Mesendoderm (in vitro differentiated cells): ENCODE data around the gene TDP2.
"Not testable (repeated sequence)": the region's sequence is repeated elsewhere in the genome, so short reads cannot be mapped to it uniquely, and the experiment has no call there.

Source experiments
- DNase-seq: peaks from one replicate; pipeline ENCODE4 v3.0.0; 2013
- H2AK5ac ChIP-seq: 2 replicates; pipeline ENCODE4 v1.6.1; 2013; ENCODE audit warnings: low read length, inconsistent platforms
- H2BK120ac ChIP-seq: 2 replicates; pipeline ENCODE4 v1.6.1; 2013; ENCODE audit warnings: low read depth, mild to moderate bottlenecking, low read length, moderate library complexity, mixed read lengths
- H2BK15ac ChIP-seq: replicated peaks from 2 replicates; pipeline ENCODE4 v1.6.1; 2013; ENCODE audit warnings: low read depth, mild to moderate bottlenecking, moderate library complexity
- H2BK5ac ChIP-seq: 2 replicates; pipeline ENCODE4 v1.6.1; 2013; ENCODE audit warnings: low read length, inconsistent platforms
- H3K18ac ChIP-seq: 2 replicates; pipeline ENCODE4 v1.6.1; 2013; ENCODE audit warnings: mild to moderate bottlenecking, low read length, mixed read lengths
- H3K23ac ChIP-seq: one replicate; pipeline ENCODE4 v1.6.1; 2013; ENCODE audit warnings: low read length
- H3K27ac ChIP-seq: 2 replicates; pipeline ENCODE4 v1.5.1; 2013; ENCODE audit warnings: low read depth, mild to moderate bottlenecking, inconsistent platforms, low read length, moderate library complexity
- H3K27me3 ChIP-seq: 2 replicates; pipeline ENCODE4 v1.6.1; 2013; ENCODE audit warnings: low read length, control low read depth, mild to moderate bottlenecking, inconsistent platforms; ENCODE audit not compliant: insufficient read depth, poor library complexity
- H3K36me3 ChIP-seq: 2 replicates; pipeline ENCODE4 v1.6.1; 2013; ENCODE audit warnings: low read length, inconsistent platforms; ENCODE audit not compliant: control insufficient read depth, insufficient read depth
- H3K4ac ChIP-seq: one replicate; pipeline ENCODE4 v1.6.1; 2013; ENCODE audit warnings: low read depth, mild to moderate bottlenecking, low read length, moderate library complexity
- H3K4me1 ChIP-seq: 2 replicates; pipeline ENCODE4 v1.6.1; 2013; ENCODE audit warnings: low read depth, low read length, inconsistent platforms; ENCODE audit not compliant: control insufficient read depth
- H3K4me2 ChIP-seq: 2 replicates; pipeline ENCODE4 v1.6.1; 2013; ENCODE audit warnings: low read length
- H3K4me3 ChIP-seq: 2 replicates; pipeline ENCODE4 v1.5.1; 2013; ENCODE audit warnings: mild to moderate bottlenecking, low read length
- H3K56ac ChIP-seq: one replicate; pipeline ENCODE4 v1.6.1; 2013; ENCODE audit warnings: low read length
- H3K79me1 ChIP-seq: 2 replicates; pipeline ENCODE4 v1.6.1; 2013; ENCODE audit warnings: low read length, inconsistent platforms
- H3K79me2 ChIP-seq: 2 replicates; pipeline ENCODE4 v1.6.1; 2013; ENCODE audit warnings: mild to moderate bottlenecking, low read length; ENCODE audit not compliant: control insufficient read depth, insufficient read depth
- H3K9ac ChIP-seq: 2 replicates; pipeline ENCODE4 v1.6.1; 2013; ENCODE audit warnings: low read length, inconsistent platforms
- H4K5ac ChIP-seq: one replicate; pipeline ENCODE4 v1.6.1; 2013; ENCODE audit warnings: low read length
- H4K8ac ChIP-seq: one replicate; pipeline ENCODE4 v1.6.1; 2013; ENCODE audit warnings: low read depth, mild to moderate bottlenecking, control low read depth, low read length, moderate library complexity
- WGBS: extraction: QIAGEN DNeasy Blood & Tissue Kit; methylation state at CpG from one replicate; pipeline ENCODE4 v1.1.7; 2013; ENCODE audit warnings: low lambda C conversion rate, missing lambda C conversion rate; ENCODE audit not compliant: insufficient coverage; ENCODE audit errors: extremely low coverage; 5-methylcytosine and 5-hydroxymethylcytosine counted together

Gene TDP2

DNA sequence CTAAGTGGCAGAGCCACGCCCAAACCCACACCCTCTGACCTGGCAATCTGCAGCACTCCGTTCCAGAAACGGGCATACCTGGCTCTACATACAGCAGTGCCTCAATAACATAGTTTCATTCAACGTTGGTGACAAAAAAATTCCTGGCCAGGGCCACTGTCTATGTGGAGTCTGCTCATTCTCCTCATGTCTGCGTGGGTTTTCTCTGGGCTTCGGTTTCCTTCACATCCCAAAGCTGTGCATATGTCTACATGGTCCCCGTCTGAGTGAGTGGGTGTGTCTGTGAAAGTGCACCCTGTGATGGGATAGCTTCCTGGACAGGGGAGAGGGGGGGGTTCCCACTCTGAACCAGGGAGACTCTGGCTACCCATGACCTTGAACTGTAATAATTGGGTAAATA lies 22.8 kb downstream of the TDP2 start:
- Histone ChIP-seq H3K4me1 (no peaks in the 10 kb centered on the region), H3K9ac (no peak overlapping the region), H3K23ac (no peak overlapping the region), H4K8ac (no peak overlapping the region), H4K5ac (no peak overlapping the region), H3K56ac (no peak overlapping the region), H3K18ac (no peak overlapping the region), H2AK5ac (no peak overlapping the region), H2BK5ac (no peak overlapping the region), H3K79me2 (no peaks in the 10 kb centered on the region), H3K36me3 (no peaks in the 10 kb centered on the region), H3K27ac (no peak overlapping the region), H3K4ac (no peak overlapping the region), H3K4me2 (no peak overlapping the region), H2BK120ac (no peak overlapping the region), H3K4me3 (no peak overlapping the region), H2BK15ac (no peak overlapping the region), H3K79me1 (no peaks in the 10 kb centered on the region), H3K27me3 (no peaks in the 10 kb centered on the region)
- no peak for DNase-seq
- WGBS: no CpG with 5 or more reads among the region's 7 CpGs

DNA sequence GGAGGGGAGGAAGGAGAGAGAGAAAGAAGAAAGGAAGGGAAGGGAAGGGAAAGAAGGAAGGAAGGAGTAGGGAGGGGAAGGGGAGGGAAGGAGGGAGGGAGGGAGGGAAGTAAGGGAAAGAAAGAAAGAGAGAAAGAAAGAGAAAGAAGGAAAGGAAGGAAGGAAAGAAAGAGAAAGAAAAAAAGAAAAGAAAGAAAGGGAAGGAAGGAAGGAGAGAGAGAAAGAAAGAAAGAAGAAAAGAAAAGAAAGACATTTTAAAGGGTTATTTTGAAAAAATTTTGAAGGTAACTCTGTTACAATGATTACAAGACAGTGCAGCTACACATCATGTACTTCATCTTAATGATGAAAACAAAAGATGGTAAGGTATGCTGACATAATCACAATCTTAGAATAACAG lies 24.6 kb downstream of the TDP2 start:
- no peak overlapping the region for H3K9ac ChIP-seq
- no peak overlapping the region for H2BK120ac ChIP-seq
- H3K4ac ChIP-seq: no peak overlapping the region
- H2BK15ac ChIP-seq: no peak overlapping the region
- H3K79me2 ChIP-seq: no peaks in the 10 kb centered on the region
- H3K36me3 ChIP-seq: no peaks in the 10 kb centered on the region
- no peaks in the 10 kb centered on the region for H3K27me3 ChIP-seq
- H3K27ac ChIP-seq: no peak overlapping the region
- H4K8ac ChIP-seq: no peak overlapping the region
- H3K4me3 ChIP-seq: no peak overlapping the region
- DNase-seq: no peak
- H3K4me2 ChIP-seq: no peak overlapping the region
- no peak overlapping the region for H3K23ac ChIP-seq
- H2AK5ac ChIP-seq: no peak overlapping the region
- H2BK5ac ChIP-seq: no peak overlapping the region
- H3K4me1 ChIP-seq: no peaks in the 10 kb centered on the region
- no peak overlapping the region for H3K56ac ChIP-seq
- H4K5ac ChIP-seq: no peak overlapping the region
- H3K18ac ChIP-seq: no peak overlapping the region
- no peaks in the 10 kb centered on the region for H3K79me1 ChIP-seq

DNA sequence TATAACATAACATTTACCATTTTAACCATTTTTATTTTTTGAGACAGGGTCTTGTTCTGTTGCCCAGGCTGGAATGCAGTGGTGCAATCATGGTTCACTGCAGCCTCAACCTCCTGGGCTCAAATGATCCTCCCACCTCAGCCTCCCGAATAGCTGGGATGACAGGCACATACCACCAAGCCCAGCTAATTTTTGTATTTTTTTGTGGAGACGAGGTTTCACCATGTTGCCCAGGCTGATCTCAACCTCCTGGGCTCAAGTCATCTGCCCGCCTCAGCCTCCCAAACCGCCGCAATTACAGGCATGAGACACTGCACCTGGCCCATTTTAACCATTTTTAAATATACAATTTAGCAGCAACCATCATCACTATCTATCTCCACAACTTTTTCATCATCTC lies 26.1 kb downstream of the TDP2 start:
- not testable (repeated sequence) for DNase-seq, H3K23ac ChIP-seq, H3K9ac ChIP-seq, H3K56ac ChIP-seq, H2BK5ac ChIP-seq, H3K36me3 ChIP-seq, H4K8ac ChIP-seq, H3K27me3 ChIP-seq, H2AK5ac ChIP-seq, H3K79me2 ChIP-seq, H3K4me2 ChIP-seq, H3K18ac ChIP-seq, H3K4me3 ChIP-seq, H4K5ac ChIP-seq, H2BK15ac ChIP-seq, H3K4me1 ChIP-seq, H2BK120ac ChIP-seq, H3K79me1 ChIP-seq, H3K27ac ChIP-seq, H3K4ac ChIP-seq
- no CpG with 5 or more reads among the region's 5 CpGs for WGBS

DNA sequence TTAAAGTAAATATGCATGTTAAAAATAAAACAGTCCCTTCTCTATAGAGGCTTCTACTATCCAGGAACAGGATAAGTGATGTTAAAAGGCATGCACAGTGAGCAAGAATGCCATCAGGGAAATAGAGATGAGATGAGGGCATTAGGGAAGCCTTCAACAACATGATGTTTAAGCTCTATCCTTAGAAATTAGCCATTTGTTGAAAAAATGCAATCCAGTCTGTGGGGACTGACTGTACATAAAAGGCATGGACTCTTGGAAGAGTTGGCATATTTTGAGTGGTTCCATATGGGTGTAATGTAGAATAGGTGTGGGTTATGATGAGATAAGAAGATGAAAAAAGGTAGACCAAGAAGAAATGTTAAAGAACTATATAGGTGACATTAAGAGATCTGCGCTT lies 26.5 kb downstream of the TDP2 start:
- Histone ChIP-seq H3K23ac (no peak overlapping the region), H3K4ac (no peak overlapping the region), H2AK5ac (no peak overlapping the region)

DNA sequence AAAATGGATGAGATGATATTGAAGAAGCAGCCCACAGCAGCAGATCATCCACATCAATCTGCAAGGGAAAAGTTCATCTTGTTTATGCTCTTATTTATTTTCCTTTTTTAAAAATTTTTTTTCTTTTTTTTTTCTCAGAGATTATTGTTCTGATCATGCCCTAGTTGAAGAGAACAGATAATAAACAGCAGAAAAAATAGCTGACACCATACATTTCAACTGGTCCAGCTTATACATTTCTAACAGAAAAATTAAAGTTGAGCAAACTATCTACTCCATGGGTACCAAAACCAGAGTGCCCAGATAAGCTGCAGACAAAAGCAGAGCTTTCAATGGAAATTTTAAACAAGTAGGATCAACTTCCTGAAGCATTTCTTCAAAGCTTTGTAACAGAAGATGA lies 30.0 kb downstream of the TDP2 start:
- Histone ChIP-seq H3K4me3 (no peak overlapping the region), H3K9ac (no peak overlapping the region)

More for the DNA sequence above, 26.5 kb downstream of the TDP2 start:
- Histone ChIP-seq H3K79me2 (no peaks in the 10 kb centered on the region), H4K8ac (no peak overlapping the region), H3K4me2 (no peak overlapping the region), H2BK5ac (no peak overlapping the region), H3K18ac (no peak overlapping the region), H3K4me1 (no peaks in the 10 kb centered on the region), H3K36me3 (no peaks in the 10 kb centered on the region), H3K27me3 (no peaks in the 10 kb centered on the region), H2BK15ac (no peak overlapping the region), H3K27ac (no peak overlapping the region), H2BK120ac (no peak overlapping the region), H3K79me1 (no peaks in the 10 kb centered on the region), H3K56ac (no peak overlapping the region), H3K4me3 (no peak overlapping the region), H4K5ac (no peak overlapping the region), H3K9ac (no peak overlapping the region)
- no peak for DNase-seq
- WGBS: no CpG with 5 or more reads among the region's 1 CpG

DNA sequence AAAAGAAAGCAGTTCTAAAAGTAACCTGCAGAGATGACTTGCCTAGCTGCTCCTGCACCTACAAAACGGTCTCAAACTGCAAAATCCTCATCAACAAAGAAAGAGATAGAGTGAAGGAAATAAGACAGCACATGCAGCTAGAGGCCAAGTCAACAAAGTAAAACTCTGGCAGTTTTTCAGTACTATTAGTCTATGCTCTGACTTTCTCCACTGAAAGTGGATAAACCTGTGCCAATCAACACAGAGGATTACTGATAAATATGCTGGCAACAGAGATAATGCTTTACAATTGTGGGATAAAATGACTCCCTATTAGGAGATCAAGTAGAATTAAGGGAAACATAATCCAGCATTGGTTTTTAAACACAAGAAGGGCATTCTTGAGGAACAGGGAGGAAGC lies 34.1 kb downstream of the TDP2 start:
- Histone ChIP-seq H3K56ac (no peak overlapping the region), H4K8ac (no peak overlapping the region), H3K79me1 (no peaks in the 10 kb centered on the region), H3K79me2 (no peaks in the 10 kb centered on the region), H3K4ac (no peak overlapping the region), H3K9ac (no peak overlapping the region), H3K4me2 (no peak overlapping the region), H2AK5ac (no peak overlapping the region), H2BK5ac (no peak overlapping the region), H2BK15ac (no peak overlapping the region), H3K27me3 (no peaks in the 10 kb centered on the region), H3K4me1 (peaks cover 8% of the 10 kb centered on the region), H3K18ac (no peak overlapping the region), H3K36me3 (no peaks in the 10 kb centered on the region), H3K4me3 (no peak overlapping the region), H3K23ac (no peak overlapping the region), H2BK120ac (no peak overlapping the region), H4K5ac (no peak overlapping the region), H3K27ac (no peak overlapping the region)
- WGBS: no CpG with 5 or more reads among the region's 1 CpG
- no peak for DNase-seq

More for the DNA sequence above, 30.0 kb downstream of the TDP2 start:
- Histone ChIP-seq H2BK5ac (no peak overlapping the region), H3K4ac (no peak overlapping the region), H4K5ac (no peak overlapping the region), H3K27me3 (no peaks in the 10 kb centered on the region), H2AK5ac (no peak overlapping the region), H4K8ac (no peak overlapping the region), H3K36me3 (no peaks in the 10 kb centered on the region), H3K4me1 (peaks cover 7% of the 10 kb centered on the region), H3K27ac (no peak overlapping the region), H3K79me2 (no peaks in the 10 kb centered on the region), H3K56ac (no peak overlapping the region), H3K23ac (no peak overlapping the region), H3K18ac (no peak overlapping the region), H2BK15ac (no peak overlapping the region), H3K4me2 (no peak overlapping the region), H3K79me1 (no peaks in the 10 kb centered on the region), H2BK120ac (no peak overlapping the region)
- DNase-seq: no peak
